OCI-LY1 (cell line): ENCODE data around the gene VSIG10.

Experiments used
- H2AFZ ChIP-seq: fragments of 200-600 bp; sonication (generic), shearing (Covaris generic); 2 replicates; pipeline ENCODE4 v1.6.0; 2014; ENCODE audit warnings: antibody characterized with exemption, mild to moderate bottlenecking, low read length
- H3F3A ChIP-seq: fragments of 200-600 bp; sonication (generic), shearing (Covaris generic); 2 replicates; pipeline ENCODE4 v1.6.0; 2014; ENCODE audit warnings: mild to moderate bottlenecking, antibody characterized with exemption, low read length, moderate library complexity; ENCODE audit not compliant: insufficient read depth
- H3K27ac ChIP-seq: fragments of 200-600 bp; sonication (generic); 2 replicates; pipeline ENCODE4 v1.5.1; 2014; ENCODE audit warnings: low read length, mixed run types, mild to moderate bottlenecking, low read depth; ENCODE audit not compliant: poor library complexity, severe bottlenecking
- H3K27me3 ChIP-seq: fragments of 200-600 bp; sonication (generic); 2 replicates; pipeline ENCODE4 v1.6.0; 2014; ENCODE audit warnings: antibody characterized with exemption, mild to moderate bottlenecking, low read length, moderate library complexity; ENCODE audit not compliant: insufficient read depth
- H3K36me3 ChIP-seq: fragments of 200-600 bp; sonication (generic); 2 replicates; pipeline ENCODE4 v1.6.1; 2014; ENCODE audit warnings: mild to moderate bottlenecking, antibody characterized with exemption, low read length, moderate library complexity, mixed read lengths; ENCODE audit not compliant: insufficient read depth
- H3K4me1 ChIP-seq: fragments of 200-600 bp; sonication (generic); 2 replicates; pipeline ENCODE4 v1.5.1; 2014; ENCODE audit warnings: mild to moderate bottlenecking, low read length, moderate library complexity; ENCODE audit not compliant: insufficient read depth, severe bottlenecking
- H3K4me2 ChIP-seq: fragments of 200-600 bp; sonication (generic), shearing (Covaris generic); 2 replicates; pipeline ENCODE4 v1.6.1; 2014; ENCODE audit warnings: low read length
- H3K4me3 ChIP-seq: fragments of 200-600 bp; sonication (generic); 2 replicates; pipeline ENCODE4 v1.5.1; 2014; ENCODE audit warnings: low read length, low read depth, mild to moderate bottlenecking, mixed read lengths; ENCODE audit not compliant: poor library complexity, severe bottlenecking
- H3K79me2 ChIP-seq: fragments of 200-600 bp; shearing (Covaris generic); 2 replicates; pipeline ENCODE4 v1.6.1; 2016; ENCODE audit warnings: mixed run types, low read length, mixed read lengths; ENCODE audit not compliant: insufficient read depth
- H3K9ac ChIP-seq: fragments of 200-600 bp; sonication (generic), shearing (Covaris generic); 2 replicates; pipeline ENCODE4 v1.6.1; 2014; ENCODE audit warnings: mild to moderate bottlenecking, low read length, mixed read lengths
- H3K9me2 ChIP-seq: fragments of 200-600 bp; sonication (generic), shearing (Covaris generic); 2 replicates; pipeline ENCODE4 v1.6.1; 2014; ENCODE audit warnings: low read depth, mild to moderate bottlenecking, low read length, mixed read lengths
- H3K9me3 ChIP-seq: fragments of 200-600 bp; shearing (Covaris generic); 2 replicates; pipeline ENCODE4 v1.6.1; 2014; ENCODE audit warnings: low read length, mixed read lengths
- H4K20me1 ChIP-seq: fragments of 200-600 bp; sonication (generic), shearing (Covaris generic); 2 replicates; pipeline ENCODE4 v1.6.0; 2016; ENCODE audit warnings: mild to moderate bottlenecking, low read length; ENCODE audit not compliant: insufficient read depth
- CTCF ChIP-seq: fragments of 200-600 bp; sonication (generic), shearing (Covaris generic); IDR thresholded peaks from 2 replicates; pipeline ENCODE4 v1.5.1; 2017; ENCODE audit warnings: mild to moderate bottlenecking, antibody characterized with exemption, low read length, moderate library complexity, mixed read lengths
- EZH2 ChIP-seq: fragments of 200-600 bp; sonication (generic), shearing (Covaris generic); IDR thresholded peaks from 2 replicates; pipeline ENCODE4 v1.8.0; 2017; ENCODE audit warnings: borderline replicate concordance, mixed run types, mild to moderate bottlenecking, antibody characterized with exemption, low read length, moderate library complexity, mixed read lengths

VSIG10 gene

GRCh38 chr12:118073768-118074167 lies 30.0 kb downstream of the VSIG10 start:
- Histone ChIP-seq H3K9me2 (no peaks in the 10 kb centered on the region), H2AFZ (no peak overlapping the region), H3K4me2 (no peak overlapping the region), H3K27ac (no peak overlapping the region), H3F3A (no peaks in the 10 kb centered on the region), H3K36me3 (no peaks in the 10 kb centered on the region), H3K9me3 (no peaks in the 10 kb centered on the region), H3K79me2 (no peaks in the 10 kb centered on the region), H3K4me1 (no peaks in the 10 kb centered on the region), H3K9ac (no peak overlapping the region), H3K27me3 (0 out of 2 replicates have a peak, but pooled peaks cover 7% of the 10 kb centered on the region), H4K20me1 (no peaks in the 10 kb centered on the region), H3K4me3 (no peak overlapping the region)
- TF ChIP-seq CTCF (no peak), EZH2 (no peak)

DNA sequence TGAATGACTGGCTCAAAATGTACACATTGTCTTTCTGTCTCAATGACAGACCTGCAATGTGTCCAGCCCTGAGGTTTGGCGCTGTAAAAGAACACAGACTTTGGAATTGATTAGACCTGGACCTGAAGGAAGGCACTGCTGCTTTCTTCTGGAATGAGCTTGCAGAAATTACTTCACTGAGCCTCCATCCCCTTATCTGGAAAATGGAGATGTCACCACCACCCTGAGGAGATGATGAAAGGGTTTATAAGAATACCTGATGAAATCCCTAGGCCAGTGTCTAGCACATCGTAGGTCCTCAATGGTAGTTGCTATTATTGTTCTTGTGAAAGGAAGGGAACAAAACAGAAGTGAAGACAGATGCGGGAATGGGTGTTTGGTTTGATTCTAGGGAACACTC lies 33.2 kb downstream of the VSIG10 start:
- Histone ChIP-seq H3K27me3 (0 out of 2 replicates have a peak, but pooled peaks cover 4% of the 10 kb centered on the region), H3K4me1 (no peaks in the 10 kb centered on the region), H3K4me2 (no peak overlapping the region), H3K9me2 (no peaks in the 10 kb centered on the region), H3K36me3 (no peaks in the 10 kb centered on the region), H2AFZ (no peak overlapping the region), H3F3A (no peaks in the 10 kb centered on the region), H3K9me3 (no peaks in the 10 kb centered on the region), H3K9ac (no peak overlapping the region), H3K4me3 (no peak overlapping the region), H3K27ac (no peak overlapping the region), H4K20me1 (no peaks in the 10 kb centered on the region), H3K79me2 (no peaks in the 10 kb centered on the region)
- TF ChIP-seq CTCF (no peak), EZH2 (no peak)

DNA sequence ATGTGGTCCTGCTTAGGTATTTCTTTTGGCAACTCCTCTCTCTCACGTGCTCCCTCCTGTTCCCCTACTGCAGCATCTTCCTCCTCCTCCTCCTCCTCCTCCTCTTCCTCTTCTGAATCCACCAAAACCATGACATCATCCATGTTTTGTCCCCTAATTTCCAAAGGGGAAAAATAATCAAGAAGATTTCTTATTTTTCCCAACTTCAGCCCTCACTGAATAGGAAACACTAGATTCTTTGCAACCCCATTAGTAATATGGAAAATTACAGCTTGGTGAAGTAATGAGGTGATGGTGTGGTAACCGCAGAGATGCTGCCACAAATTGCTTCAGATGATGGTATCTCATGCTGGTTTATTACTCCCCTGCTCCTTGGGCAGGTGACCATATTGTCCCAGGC lies 35.4 kb downstream of the VSIG10 start:
- no peak overlapping the region for H2AFZ ChIP-seq
- H3K36me3 ChIP-seq: no peaks in the 10 kb centered on the region
- H3K9ac ChIP-seq: no peak overlapping the region
- H3K4me3 ChIP-seq: no peak overlapping the region
- no peak overlapping the region for H3K4me2 ChIP-seq
- TF ChIP-seq CTCF (no peak), EZH2 (no peak)
- no peaks in the 10 kb centered on the region for H4K20me1 ChIP-seq
- H3F3A ChIP-seq: no peaks in the 10 kb centered on the region
- no peaks in the 10 kb centered on the region for H3K9me3 ChIP-seq
- no peaks in the 10 kb centered on the region for H3K9me2 ChIP-seq
- no peaks in the 10 kb centered on the region for H3K79me2 ChIP-seq
- peaks cover 8% of the 10 kb centered on the region; the same call in 1 of the 2 replicates for H3K27me3 ChIP-seq
- no peaks in the 10 kb centered on the region for H3K4me1 ChIP-seq
- no peak overlapping the region for H3K27ac ChIP-seq
